NCI-H1436 (cell line): Measurements from ENCODE around the gene SUPT3H.
"Not testable (repeated sequence)": the region's sequence is repeated elsewhere in the genome, so short reads cannot be mapped to it uniquely, and the experiment has no call there.

Source experiments
- DNase-seq: peaks from one replicate; lab custom pipeline; 2025; lab: John Stamatoyannopoulos, UW

Gene SUPT3H

GRCh38 chr6:45323656-45324224 lies 54.0 kb downstream of the SUPT3H start:
- DNase-seq = no peak

GRCh38 chr6:45320349-45320748 lies 57.4 kb downstream of the SUPT3H start:
- no peak for DNase-seq

GRCh38 chr6:45314146-45314545 lies 63.6 kb downstream of the SUPT3H start:
- no peak for DNase-seq

- no peak for DNase-seq
Measured at GRCh38 chr6:45310118-45310788, 67.5 kb downstream of the SUPT3H start.

GRCh38 chr6:45305546-45305945 lies 72.2 kb downstream of the SUPT3H start:
- no peak for DNase-seq

- DNase-seq = no peak
Measured at GRCh38 chr6:45302832-45303231, 74.9 kb downstream of the SUPT3H start.

GRCh38 chr6:45301348-45302142 lies 76.2 kb downstream of the SUPT3H start:
- DNase-seq = no peak

- no peak for DNase-seq
Measured at GRCh38 chr6:45300736-45301135, 77.0 kb downstream of the SUPT3H start.

GRCh38 chr6:45299096-45299581 lies 78.6 kb downstream of the SUPT3H start:
- DNase-seq = no peak

- no peak for DNase-seq
Measured at GRCh38 chr6:45297320-45297719, 80.4 kb downstream of the SUPT3H start.

- not testable (repeated sequence) for DNase-seq
Measured at GRCh38 chr6:45294065-45294701, 83.6 kb downstream of the SUPT3H start.

GRCh38 chr6:45293306-45293705 lies 84.4 kb downstream of the SUPT3H start:
- no peak for DNase-seq

GRCh38 chr6:45289751-45290514 lies 87.8 kb downstream of the SUPT3H start:
- DNase-seq = no peak

GRCh38 chr6:45286707-45287106 lies 91.0 kb downstream of the SUPT3H start:
- not testable (repeated sequence) for DNase-seq

- no peak for DNase-seq
Measured at GRCh38 chr6:45278367-45278766, 99.4 kb downstream of the SUPT3H start.

GRCh38 chr6:45277741-45278140 lies 100.0 kb downstream of the SUPT3H start:
- not testable (repeated sequence) for DNase-seq

- no peak for DNase-seq
Measured at GRCh38 chr6:45275358-45275757, 102.4 kb downstream of the SUPT3H start.

GRCh38 chr6:45272626-45273025 lies 105.1 kb downstream of the SUPT3H start:
- no peak for DNase-seq

GRCh38 chr6:45265246-45265645 lies 112.5 kb downstream of the SUPT3H start:
- no peak for DNase-seq

GRCh38 chr6:45260696-45261095 lies 117.0 kb downstream of the SUPT3H start:
- no peak for DNase-seq
